ENCODE results near the gene CEP350. TPM values are rescaled to one million over a fixed set of nuclear protein-coding genes. Genes with fewer than 3 reads are reported as not detected.
A peak's percentile ranks its signal among the peaks of the same experiment; 100 is the strongest.

Gene CEP350
- total RNA-seq: 110 TPM

- DNase-seq: peak; percentile 100
These were observed at the start of gene CEP350 for GRCh38 chr1:179954493-179955286. CEP350 (plus strand) TSS chr1:179954810; CDS start chr1:179986182, 31,372 bp downstream.

DNA sequence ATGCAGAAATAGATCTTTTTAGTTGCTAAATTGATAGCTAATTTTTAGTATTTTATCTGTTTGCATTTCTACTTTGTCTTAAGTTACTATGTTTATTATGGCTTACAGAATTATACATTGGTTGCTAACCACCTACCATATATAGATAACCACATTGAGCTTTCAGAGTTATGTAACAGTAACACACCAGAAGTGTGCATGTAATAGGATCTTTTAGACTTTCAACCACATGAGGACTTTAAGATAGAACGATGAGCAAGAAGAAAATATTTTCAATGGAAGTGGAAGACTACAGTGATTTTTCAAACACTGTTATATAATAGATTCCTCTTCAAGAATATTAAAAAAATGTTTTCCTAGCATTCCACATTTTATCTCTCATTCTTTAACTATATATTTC is 43.7 kb upstream of the CEP350 start:
- DNase-seq: no peak

- no peak for DNase-seq
These were observed 42.8 kb upstream of the CEP350 start for GRCh38 chr1:179911812-179912211.

GRCh38 chr1:179917601-179918429 is 36.8 kb upstream of the CEP350 start:
- DNase-seq: no peak

GRCh38 chr1:179921472-179921871 is 33.1 kb upstream of the CEP350 start:
- no peak for DNase-seq

DNA sequence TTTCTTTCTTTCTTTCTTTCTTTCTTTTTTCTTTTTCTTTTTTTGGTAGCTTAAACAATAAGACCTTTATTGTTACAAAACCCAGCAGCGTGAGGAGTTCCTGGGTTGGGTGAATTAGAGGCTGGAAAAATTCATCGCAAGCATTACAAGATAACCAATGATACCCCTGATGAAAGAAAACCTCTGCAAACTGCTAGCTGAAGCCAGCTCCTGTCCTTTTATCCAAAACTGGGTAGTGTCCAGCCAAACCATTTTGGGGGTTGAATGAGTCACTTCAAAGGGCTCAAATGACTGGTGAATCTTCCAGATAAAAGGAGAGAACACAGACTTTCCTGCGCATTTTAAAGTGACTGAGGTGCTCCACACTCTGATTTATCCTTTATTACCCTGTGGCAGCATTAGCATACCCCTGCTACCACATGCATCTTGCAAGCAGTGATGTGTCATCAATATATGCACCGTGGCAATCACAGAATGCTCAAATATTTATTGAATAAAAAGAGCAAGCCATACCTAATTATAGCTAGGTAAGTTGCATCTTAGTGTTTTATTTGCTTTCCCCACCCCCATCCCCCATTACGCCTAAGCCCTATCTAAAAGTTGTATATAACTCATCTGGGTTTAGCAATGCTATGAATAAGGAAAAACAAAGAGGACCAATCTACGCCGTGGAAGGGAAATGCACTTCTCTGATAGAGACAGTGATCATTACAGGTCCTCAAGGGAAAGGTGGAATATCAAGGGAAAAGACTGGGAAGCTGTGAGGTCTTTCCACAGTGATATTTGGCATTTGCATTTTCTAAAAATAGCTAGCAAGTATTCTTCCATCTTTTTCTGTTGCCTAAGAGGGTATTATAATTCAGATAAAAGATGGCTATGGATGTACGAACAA is 32.4 kb upstream of the CEP350 start:
- no peak for DNase-seq

GRCh38 chr1:179923029-179923428 is 31.6 kb upstream of the CEP350 start:
- no peak for DNase-seq

DNA sequence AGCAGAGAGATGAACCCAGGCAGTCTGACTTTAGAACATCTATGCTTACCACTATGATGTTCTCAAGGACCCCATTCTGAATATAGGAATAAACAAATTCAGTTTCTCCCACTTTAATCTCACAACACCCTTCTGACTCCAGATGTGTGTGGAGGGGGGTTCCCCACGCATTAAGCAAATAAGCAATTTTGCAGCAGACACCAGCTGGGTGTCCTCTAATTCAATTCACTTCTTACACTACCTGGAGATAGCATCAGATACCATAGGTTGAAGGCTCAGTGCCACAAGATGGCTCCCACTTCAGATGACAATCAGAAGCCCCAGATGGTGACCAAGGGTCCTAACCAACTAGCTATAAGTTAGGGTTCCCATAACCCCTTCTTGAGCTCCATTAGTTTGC is 30.3 kb upstream of the CEP350 start:
- no peak for DNase-seq

GRCh38 chr1:179925302-179925701 is 29.3 kb upstream of the CEP350 start:
- DNase-seq: no peak

DNA sequence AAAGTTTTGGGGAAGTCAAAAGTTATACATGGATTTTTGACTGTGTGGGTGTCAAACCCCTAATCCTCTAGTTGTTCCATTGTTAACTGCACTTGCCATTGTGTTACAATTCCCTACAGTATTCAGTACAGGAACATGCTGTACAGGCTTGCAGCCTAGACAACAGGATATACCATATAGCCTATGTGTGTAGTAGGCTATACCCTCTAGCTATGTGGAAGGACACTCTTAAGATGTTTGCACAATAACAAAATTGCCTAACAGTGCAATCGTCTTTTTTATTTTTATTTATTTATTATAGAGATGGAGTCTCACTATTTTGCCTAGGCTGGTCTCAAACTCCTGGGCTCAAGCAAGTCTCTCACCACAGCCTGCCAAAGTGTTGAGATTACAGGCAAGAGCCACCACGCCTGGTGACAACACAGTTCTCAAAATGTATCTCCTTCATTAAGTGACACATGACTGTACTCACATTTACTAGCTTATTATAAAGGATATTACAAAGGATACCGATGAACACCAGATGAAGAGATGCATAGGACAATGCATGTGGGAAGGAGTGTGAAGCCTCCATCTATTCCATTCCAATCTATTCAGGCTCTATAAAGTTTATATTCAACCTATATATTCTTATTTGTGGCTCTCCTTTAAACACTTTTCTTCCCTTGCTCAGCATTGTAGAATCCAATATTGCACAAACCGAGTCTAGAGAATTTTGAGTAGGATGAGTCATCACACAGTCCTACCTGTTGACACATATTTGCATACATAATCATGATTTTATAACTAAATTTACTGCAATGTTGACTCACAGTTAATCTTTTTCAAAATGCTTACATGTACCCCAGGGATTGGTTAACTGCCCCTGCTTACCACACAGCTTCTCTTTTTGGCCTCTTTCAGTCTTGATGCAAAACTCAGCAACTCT is 28.4 kb upstream of the CEP350 start:
- DNase-seq: no peak

GRCh38 chr1:179926850-179927205 is 27.8 kb upstream of the CEP350 start:
- no peak for DNase-seq

GRCh38 chr1:179929955-179930798 is 24.4 kb upstream of the CEP350 start:
- DNase-seq: no peak

DNA sequence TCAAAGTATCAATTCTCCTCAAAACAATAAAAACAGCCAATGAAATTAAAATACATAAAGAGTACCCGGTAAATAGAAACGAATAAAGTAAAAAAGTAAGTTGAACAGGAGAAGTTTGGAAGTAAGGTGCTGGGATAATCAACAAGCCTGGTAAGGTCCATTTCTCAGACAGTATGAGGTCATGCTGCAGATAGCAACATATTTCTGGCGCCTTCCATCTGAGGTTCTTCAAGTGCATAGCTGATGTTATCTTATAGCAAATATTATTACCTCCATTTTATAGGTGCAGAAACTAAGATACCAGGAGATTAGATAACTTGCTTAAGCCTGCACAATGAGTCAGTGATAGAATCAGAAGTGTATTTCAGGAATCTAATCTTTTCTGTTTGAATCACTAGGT is 23.7 kb upstream of the CEP350 start:
- DNase-seq: no peak

DNA sequence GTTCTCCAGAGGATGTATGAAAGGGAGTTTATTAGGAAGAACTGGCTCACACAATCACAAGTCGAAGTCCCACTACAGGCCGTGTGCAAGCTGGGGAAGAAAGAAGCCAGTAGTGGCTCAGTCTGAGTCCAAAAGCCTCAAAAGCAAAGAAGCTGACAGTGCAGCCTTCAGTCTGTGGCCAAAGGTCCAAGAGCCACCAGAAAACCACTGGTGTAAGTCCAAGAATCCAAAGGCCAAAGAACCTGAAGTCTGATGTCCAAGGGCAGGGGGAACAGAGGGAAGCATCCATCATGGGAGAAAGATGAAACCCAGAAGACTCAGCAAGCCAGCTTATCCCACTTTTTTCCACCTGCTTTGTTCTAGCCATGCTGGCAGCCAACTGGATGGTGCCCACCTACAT is 21.4 kb upstream of the CEP350 start:
- DNase-seq: no peak

GRCh38 chr1:179935909-179936496 is 18.6 kb upstream of the CEP350 start:
- DNase-seq: no peak

GRCh38 chr1:179937668-179938254 is 16.8 kb upstream of the CEP350 start:
- no peak for DNase-seq

- peak; percentile 42 for DNase-seq
These were observed 15.9 kb upstream of the CEP350 start for GRCh38 chr1:179938752-179939151.

GRCh38 chr1:179939941-179940340 is 14.7 kb upstream of the CEP350 start:
- no peak for DNase-seq

- no peak for DNase-seq
These were observed 13.2 kb upstream of the CEP350 start for GRCh38 chr1:179941454-179941853.

DNA sequence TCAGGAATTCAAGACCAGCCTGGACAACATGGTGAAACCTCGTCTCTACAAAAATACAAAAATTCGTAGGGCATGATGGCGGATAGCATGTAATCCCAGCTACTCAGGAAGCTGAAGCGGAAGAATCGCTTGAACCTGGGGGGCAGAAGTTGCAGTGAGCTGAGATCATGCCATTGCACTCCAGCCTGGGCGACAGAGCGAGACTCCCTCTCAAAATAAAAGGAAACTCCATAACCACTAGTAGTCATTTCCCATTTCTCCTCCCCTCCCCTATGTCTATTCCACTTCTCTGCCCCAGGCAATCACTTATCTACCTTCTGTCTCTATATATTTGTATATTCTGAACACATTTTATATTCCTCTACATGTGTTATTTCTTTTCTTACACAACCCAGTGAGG is 4.0 kb upstream of the CEP350 start:
- no peak for DNase-seq

All from tongue (tissue), 2 donors.